Stimulated activated CD4-positive, alpha-beta T cell treated with anti-CD3 and anti-CD28 coated beads, Interleukin-1b, Interleukin-23, amount 100 ng/mL, for 4 hours (primary cell): Measurements from ENCODE around the gene NPR1.
"Not testable (repeated sequence)": the region's sequence is repeated elsewhere in the genome, so short reads cannot be mapped to it uniquely, and the experiment has no call there.

ENCODE experiments used
- DNase-seq, 2 donors: peaks; one replicate each; pipeline ENCODE4 v3.0.0-alpha.2; 2020; ENCODE audit warnings: low read depth in 2 of 2

Gene NPR1

GRCh38 chr1:153649863-153650235 lies 28.6 kb upstream of the NPR1 start:
- DNase-seq, result no peak

GRCh38 chr1:153651771-153652170 lies 26.7 kb upstream of the NPR1 start:
- no peak for DNase-seq

- no peak for DNase-seq
Observed at GRCh38 chr1:153652805-153653500, 25.5 kb upstream of the NPR1 start.

- no peak for DNase-seq
Observed at GRCh38 chr1:153655333-153655732, 23.2 kb upstream of the NPR1 start.

GRCh38 chr1:153658400-153659174 lies 19.9 kb upstream of the NPR1 start, which contains the start of gene SNAPIN:
Gene SNAPIN, plus strand, starts transcription at chr1:153658703. Its CDS starts 41 bp downstream, at chr1:153658744.
- peak; percentile 85 for DNase-seq

- no peak for DNase-seq
Observed at GRCh38 chr1:153659175-153659534, 19.3 kb upstream of the NPR1 start.

GRCh38 chr1:153659656-153660055 lies 18.8 kb upstream of the NPR1 start:
- DNase-seq, result no peak

- DNase-seq, result no peak
Observed at GRCh38 chr1:153661111-153661708, 17.3 kb upstream of the NPR1 start.

- no peak for DNase-seq
Observed at GRCh38 chr1:153662269-153662668, 16.2 kb upstream of the NPR1 start.

- no peak for DNase-seq
Observed at GRCh38 chr1:153663211-153663610, 15.3 kb upstream of the NPR1 start.

- DNase-seq, result no peak
Observed at GRCh38 chr1:153667439-153667838, 11.0 kb upstream of the NPR1 start.

- not testable (repeated sequence) for DNase-seq
Observed at GRCh38 chr1:153668672-153669071, 9.8 kb upstream of the NPR1 start.

- DNase-seq, result no peak
Observed at GRCh38 chr1:153669606-153670005, 8.9 kb upstream of the NPR1 start.

GRCh38 chr1:153670257-153670858 lies 8.1 kb upstream of the NPR1 start:
- DNase-seq, result no peak

- DNase-seq, result peak; percentile 92 to 94
Observed at GRCh38 chr1:153670859-153671627, 7.4 kb upstream of the NPR1 start, which contains the start of gene ILF2. Gene ILF2, minus strand, starts transcription at chr1:153670993. Its CDS starts 71 bp downstream, at chr1:153670922.

- not testable (repeated sequence) for DNase-seq
Observed at GRCh38 chr1:153671628-153672353, 6.7 kb upstream of the NPR1 start.

GRCh38 chr1:153673511-153673910 lies 5.0 kb upstream of the NPR1 start:
- no peak for DNase-seq

- DNase-seq, result no peak
Observed at GRCh38 chr1:153677718-153678518, 570 bp upstream of the NPR1 start.

GRCh38 chr1:153679337-153680119 lies 1.0 kb downstream of the NPR1 start:
- no peak for DNase-seq
